GM19238 (cell line): ENCODE measurements around the gene COL19A1.
"Not testable (repeated sequence)": the region's sequence is repeated elsewhere in the genome, so short reads cannot be mapped to it uniquely, and the experiment has no call there.

ENCODE experiments used
- DNase-seq: peaks from one replicate; pipeline ENCODE4 v3.0.0; 2011; ENCODE audit warnings: low spot score; ENCODE audit not compliant: insufficient read length

COL19A1 gene

DNA sequence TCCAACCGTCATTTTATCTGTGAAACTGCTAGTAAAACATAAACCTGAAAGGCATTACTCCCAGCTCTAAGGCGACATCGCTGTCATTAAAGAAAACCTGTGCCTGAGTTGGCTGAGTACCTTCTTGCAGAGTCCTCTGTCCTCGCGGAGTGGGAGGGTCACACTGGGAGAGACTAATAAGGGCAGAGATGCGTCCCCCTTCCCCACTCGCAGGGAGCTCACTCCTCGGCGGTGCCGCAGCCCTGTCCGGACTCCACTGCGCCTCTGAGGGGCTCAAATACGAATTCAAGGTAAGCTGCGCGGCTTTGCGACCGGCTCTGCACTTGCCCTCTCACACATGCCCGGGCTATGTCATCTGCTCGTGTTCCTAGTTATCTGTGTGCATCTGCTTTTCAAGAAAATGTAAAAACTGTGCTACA, at the start of gene COL19A1:
TSS of gene COL19A1 (plus strand) at position 206 of the 419 bp plus-strand sequence. CDS start 13,012 bp downstream, outside the sequence.
- DNase-seq = peak; percentile 26

DNA sequence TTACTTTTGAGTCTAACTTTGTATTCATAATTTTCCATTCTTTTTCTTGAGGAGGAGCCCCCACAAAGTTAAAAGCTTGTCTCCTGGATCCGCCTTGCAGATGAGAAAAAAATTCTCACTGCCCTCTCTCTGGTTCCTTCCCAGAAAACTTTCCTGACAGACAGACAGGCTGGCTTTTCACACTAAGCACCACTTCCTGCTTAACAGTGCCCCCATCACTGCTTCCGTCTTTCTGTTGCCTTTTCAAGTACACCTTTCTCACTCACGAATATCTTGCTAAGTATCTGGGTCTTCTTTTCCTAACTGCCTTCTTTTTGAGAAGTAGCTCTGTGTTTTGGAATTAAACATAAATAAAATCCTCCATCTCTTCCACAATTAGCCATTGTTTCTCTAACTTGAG, 49.8 kb upstream of the COL19A1 start:
- DNase-seq = no peak

DNA sequence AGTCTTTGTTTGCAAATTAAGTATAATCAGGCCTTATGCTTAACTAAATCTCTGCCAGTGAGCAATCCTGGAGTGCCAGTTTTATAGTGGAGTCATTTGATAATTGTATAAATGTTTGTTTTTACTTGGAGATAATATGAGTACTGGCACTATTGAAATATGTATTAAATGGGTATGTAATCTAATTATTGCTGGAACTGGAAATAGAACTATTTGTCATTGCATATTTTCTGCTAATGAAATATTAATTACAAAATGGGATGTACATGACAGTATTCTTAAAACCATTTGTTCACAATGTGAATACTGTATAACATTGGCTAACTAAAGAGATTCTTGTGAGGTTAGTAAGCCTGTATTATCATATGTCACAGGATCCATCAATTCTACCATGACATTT, 49.0 kb upstream of the COL19A1 start:
- no peak for DNase-seq

DNA sequence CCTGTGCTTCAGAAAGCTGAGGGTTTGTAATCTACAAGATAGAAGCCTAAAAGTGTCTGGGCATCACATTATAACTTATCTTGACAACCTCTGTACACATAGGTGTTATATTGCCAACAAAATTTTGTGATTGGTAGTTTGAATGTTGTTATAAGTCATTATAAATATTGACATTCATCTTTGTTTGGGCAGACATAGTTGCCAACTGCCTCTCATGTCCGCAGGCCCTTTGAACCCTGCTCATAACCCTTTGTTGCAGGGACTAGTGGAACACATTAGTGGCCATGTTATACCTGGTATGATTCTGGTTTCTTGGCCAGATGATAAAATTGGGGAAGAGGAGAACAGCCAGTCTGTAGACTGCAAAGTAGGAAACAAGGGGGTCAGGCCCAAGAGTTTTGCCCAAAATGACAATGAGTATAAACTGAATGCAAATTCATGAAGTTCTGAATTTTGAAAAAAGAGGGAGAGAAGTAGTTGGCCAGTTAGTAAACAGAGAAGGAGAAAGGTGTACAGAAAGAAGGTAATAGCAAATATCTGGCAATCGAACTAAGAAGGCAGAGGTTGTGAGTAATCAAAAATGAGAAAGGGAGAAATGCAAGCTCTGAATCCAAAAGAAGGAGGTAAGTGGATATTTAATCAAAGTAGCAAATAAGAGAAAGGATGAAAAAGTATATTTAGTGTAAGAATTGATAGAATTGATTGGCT, 48.0 kb upstream of the COL19A1 start:
- DNase-seq = no peak

DNA sequence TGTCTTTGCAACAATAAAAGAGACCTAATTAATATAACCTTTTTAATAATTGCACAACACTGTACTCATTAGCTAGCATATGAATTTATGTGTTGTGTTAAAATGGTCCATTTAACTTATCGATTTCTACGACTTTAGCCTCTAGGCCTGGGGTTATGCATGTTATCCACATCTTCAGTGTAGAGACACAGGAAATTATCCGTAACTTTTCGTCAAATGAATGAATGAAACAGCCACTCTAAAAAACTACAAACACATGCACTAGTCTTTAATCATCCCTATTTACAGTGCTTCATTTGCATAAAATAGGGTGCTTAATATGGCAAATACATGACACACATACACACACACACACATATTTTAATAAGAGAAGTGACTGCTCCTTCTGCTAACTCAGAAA, 47.2 kb upstream of the COL19A1 start:
- no peak for DNase-seq

DNA sequence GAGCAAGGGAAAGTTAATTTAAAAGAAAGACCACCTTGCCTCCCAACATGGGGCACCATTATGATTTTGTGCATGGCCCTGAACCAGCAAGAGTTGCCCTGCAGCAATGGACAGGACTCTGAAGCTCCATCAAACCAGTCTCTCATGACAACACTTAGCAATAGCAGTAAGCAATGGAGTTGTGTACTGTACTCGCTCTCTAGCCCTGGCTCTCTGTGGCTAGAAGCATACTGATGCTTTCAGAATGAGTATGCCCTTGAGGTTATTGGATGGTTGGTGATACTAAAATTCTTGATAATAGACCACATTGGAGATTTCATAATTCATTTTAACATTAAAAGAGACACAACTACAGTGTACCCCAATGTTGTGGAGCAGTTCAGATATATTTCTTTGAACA, 46.3 kb upstream of the COL19A1 start:
- DNase-seq = no peak

DNA sequence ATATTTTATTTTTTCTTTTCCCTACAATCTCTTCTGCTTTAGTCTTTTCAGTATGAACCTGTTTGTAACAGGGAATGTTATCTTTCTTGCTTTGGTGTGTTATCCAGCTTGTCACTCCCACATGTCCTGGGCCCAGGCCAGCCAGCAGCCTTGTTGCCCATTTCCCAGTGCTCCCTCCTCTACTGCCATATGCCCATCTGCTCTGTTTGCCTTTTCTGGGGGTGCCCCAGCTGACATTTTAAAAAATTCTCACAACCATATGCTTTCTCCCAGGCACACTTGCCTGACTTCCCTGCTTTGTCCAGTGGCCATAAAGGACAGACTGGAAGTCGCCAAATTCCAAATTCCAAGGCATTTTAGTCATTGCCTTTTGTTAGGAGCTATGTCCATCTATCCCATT, 45.9 kb upstream of the COL19A1 start:
- no peak for DNase-seq

DNA sequence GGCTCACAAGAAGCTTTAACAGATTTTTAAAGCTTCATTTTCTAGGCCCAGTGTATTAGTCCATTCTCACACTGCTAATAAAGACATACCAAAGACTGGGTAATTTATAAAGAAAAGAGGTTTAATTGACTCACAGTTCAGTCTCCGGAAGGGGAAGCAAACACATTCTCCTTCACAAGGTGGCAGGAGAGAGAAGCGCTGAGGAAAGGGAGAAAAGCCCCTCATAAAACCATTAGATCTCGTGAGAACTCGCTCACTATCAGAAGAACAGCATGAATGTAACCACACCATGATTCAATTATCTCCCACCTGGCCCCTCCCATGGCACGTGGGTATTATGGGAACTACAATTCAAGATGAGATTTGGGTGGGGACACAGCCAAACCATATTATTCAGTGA, 42.0 kb upstream of the COL19A1 start:
- DNase-seq = not testable (repeated sequence)

DNA sequence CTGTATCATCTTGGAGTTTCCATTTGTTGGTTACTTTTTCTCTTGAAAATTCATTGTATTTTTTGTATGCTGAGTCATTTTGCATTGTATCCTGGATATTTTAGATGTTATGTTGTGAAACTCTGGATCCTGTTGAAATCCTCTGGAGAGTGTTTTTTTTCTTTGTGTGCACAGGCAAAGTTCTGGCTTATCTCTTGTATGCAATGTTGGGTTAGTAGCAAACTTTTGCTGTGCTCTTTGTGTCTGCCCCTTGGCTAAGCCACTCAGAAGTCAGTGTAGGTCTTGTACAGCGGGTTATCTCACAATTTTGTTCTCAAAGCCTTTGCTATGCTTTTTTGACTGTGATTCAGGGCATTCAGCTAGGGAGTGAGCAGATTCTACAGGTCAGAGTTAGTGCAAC, 40.5 kb upstream of the COL19A1 start:
- no peak for DNase-seq

DNA sequence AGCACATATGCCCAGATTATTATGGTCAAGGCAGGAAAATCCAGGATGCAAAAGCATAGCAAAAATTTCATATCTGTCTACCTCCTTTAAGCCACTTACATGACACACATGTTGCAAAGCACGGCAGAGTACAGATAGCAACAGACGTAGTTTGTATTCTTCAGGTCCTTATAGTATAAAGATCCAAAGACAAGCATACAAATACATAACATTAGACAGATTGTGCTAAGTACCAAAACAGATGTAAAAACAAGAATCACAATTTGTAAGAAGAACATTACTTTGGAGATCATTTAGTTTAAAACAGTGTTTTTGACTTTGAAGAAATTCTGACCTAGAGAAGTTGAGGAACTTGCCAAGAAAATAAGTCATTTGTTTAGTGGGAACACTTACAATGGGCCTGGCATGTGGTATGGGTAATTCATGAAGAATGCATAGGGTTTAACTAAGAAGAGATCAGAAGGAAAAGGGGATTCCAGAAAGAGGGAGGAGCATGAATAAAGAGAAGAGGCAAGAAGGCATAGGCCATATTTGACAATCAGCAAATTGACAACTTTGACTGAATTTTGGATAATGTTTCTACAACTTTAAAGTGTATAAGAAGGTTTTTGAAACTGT, 39.0 kb upstream of the COL19A1 start:
- DNase-seq = no peak

DNA sequence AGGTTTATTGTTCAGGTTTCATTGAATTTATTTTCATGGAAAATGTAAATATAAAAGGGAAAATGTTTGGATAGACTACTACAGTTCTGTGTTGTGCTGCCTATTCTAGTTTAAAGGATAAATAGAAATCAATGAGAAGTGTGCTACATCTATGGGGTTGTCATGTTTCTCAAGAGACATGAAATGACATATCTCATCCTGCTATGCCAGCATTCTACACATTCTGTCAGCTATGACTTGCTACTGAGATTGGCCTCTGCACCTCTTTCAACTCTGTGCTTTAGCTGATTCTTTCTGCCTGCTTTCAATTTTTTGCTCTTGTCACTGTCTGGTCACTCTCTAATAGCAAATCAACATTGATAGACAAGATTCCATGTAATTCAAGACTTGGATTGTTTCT, 33.8 kb upstream of the COL19A1 start:
- DNase-seq = no peak

DNA sequence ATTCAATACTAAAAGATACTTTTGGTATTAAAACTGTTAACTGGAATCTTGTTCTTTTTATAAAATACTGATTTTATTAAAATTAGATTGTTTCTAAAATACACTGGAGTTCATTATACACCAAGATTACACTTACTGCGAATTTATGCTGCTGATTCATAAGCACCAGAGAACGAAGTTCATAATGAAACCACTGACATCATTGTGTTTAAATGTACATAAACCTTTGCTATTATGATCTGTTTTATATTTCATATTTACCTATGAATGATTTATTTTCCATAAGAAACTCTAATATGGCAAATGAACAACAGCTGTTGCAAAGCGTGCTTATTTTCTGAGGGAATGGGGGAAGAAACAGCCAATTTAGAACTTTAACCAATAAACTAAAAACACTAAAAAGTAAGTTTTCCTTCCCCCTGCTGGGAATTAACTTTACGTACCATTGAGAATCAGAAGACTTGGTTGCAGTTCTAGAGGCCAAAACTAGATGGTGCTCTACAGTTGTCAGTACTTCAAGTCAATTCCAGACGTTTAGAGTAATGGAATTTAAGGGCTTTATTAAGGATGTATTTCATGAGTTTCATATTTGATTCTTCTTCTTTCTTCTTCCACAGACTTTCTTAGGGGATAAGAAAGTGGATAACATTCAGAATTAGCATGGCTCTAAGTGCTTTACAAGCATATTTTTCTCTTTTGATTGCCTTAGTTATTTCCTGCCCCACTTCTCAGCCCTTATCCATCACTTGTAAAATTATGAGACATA, 30.8 kb upstream of the COL19A1 start:
- no peak for DNase-seq

DNA sequence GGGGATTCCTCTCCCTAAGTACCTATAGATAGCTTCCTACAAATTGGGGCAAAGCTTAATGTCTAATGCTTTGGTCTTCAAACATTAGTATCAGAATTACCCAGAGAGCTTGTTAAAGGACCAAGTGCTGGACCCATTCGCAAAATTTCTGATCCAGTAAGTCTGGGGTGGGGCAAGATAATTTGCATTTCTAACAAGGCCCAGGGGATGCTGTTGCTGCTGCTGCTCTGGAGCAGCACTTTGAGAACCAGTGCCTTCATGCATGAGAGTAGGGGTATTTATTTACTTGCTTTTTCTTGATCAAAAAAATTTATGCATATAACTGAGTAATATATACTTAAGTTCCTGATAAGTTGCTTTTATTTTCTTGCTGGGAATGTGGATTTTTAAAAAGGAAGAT, 24.5 kb upstream of the COL19A1 start:
- no peak for DNase-seq

DNA sequence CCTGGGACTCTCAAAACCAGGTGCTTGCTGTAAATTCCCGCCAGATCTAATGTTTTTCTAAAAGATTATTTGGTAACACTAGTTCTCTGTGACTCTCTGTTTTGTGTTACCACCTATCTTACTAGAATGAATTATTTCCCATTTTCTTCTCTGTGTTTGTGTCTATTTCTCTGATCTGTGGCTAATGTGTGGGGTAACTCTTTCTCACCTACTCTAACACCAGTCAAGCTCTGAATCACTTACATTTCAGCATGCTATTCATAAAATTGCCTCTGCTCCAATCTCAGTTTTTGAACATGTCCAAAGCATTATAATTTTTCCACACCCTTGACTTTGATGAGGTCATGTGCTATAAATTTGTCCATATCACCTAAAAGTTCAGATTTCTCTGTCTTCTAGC, 23.2 kb upstream of the COL19A1 start:
- no peak for DNase-seq

DNA sequence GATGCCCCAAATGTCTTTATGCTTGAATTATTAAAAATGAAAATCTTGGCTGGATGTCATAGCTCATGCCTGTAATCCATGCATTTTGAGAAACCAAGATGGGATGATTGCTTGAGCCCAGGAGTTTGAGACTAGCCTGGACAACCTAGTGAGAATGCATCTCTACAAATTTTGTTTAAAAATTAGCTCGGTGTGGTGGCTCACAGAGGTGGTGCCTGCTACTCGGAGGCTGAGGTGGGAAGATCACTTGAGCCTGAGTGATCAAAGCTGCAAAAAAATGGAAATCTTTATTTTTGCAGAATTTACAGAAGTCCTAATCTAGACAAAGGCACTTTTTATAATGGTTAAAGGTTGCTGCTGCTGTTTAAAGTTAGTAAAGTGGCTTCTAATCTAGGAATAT, 20.0 kb upstream of the COL19A1 start:
- DNase-seq = no peak

DNA sequence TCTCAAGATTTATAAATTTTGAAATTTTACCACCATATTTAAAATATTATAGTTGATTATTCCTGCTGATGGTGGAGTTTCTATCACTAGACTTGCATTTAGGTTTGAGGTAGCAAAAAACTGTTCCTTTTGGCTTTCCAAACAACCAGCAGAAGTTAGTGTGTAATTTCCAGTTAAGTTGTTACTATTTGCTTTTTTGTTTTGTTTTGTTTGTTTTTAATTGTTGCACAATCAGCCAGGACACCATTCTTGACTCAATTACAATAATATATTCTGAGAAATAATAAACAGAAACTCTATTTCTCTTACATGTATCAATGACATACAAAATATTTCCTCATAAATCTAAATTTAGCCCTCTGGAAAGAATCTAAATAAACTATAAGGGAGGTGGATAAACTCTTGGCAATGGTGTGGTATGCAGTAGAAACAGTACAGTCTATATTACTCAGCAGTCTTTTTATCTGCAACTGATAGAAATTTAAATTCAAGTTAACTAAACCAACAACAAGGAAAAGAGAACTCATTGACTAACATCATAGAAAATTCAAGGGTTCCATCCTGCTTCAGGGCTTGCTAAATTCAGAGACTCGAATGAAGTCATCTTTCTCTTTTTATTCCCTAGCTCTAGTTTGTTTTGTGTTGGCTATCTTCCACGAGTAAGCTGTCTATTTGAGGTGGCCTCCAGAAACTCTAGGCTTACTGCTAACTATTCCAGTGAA, 19.4 kb upstream of the COL19A1 start:
- DNase-seq = no peak

DNA sequence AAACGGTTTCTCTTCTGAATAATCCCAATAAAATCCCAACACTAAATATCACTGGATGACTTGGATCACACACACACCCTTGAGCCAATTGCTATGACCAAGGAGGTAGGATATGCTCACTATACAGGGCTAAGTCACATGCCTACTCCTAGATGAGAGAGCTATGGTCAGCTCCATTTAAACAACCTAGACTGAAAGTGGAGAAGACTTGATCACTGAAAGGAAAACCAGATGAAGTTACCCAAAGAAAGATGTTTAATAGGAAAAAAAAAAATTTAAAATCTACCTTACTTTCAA, 18.9 kb upstream of the COL19A1 start:
- no peak for DNase-seq

DNA sequence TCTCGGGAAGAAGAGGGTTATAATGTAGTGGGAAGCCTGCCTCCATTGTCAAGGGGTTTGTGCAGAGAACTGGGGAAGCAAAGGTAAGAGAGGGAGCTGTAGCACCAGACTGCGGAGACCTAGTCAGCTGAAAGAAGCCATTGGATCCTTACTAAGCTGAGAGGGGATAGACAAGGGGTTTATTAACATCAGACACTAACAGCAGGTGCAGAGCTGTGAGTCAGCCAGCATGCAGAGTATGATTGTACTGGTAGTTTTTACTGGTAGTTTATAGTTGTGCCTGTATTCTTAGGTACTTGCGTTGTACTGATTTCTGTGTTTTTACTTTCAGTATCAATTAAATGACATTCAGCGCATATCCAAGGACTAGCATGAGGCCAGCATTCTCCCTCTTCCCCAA, 17.8 kb upstream of the COL19A1 start:
- no peak for DNase-seq

DNA sequence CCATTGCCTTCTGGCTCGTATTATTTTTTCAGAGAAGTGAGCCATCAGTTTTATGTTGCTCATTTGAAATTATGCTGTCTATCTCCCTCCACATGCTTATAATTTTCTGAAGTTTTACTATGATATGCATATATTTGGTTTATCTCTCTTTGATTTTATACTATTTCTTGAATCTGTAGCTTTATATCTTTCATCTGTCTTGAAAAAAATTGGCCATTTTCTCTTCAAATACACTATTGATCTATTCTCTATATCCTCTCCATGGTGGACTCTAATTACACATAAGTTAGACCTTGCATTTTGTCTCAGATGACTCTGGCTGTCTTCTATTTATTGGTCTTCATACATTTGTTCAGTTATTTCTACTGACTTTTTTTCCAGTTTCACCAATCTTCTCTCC, 13.7 kb upstream of the COL19A1 start:
- no peak for DNase-seq

DNA sequence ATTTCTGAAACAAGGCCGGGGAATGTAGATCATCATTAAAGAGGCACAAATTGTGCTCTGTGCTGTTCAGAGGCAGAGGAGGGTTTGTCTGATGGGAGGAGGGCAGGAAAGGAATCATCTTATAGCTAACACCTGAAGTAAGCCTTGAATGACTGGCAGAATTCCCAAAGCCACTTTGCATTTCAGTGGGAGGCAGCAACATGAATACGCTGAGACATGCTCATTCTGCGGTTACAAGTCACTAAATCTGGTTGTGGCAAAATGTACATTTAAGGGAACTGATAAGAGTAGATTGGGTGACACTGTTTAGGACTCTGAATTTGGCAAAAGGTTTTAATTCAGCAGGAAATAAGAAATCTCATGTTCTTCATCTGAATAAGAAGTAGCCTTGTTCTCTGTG, 4.4 kb upstream of the COL19A1 start:
- no peak for DNase-seq

DNA sequence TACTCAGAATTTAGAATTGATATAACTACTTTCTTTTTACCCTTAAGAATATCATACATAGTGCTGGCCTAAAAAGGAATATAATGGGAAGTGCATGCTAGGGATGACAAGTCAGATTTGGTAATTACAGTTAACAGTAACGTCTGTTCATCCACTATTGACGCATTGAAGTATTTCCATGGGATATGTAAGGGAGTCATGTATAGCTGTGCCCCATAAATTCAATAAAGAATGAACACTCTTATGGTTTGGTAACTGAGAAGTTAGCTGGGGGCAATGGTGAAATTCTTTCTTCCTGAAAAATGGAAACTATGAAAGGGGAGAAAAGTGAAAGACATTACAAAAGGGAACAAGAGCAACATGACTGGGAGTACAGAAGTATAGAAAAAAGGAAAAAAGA, 2.6 kb upstream of the COL19A1 start:
- no peak for DNase-seq

DNA sequence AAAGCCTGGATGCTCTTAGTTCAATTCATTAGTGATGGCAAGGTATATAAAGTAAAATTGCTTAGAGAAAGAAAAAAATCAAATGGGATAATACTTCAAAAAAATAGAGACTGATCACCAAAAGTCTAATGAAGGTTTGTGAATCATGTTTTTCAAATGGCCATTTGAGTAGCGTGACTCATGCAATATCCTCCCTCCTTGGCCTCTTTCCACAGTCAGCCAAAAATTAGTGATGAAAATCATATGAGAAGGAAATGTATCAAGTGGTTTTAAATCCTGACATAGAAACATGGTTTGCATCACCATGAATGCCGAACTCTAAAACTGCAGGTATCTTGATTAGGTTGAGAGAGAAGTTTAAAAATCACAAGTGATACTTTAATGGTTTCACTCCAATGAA, 1.2 kb upstream of the COL19A1 start:
- no peak for DNase-seq
